ENCODE measurements around the gene SLCO4A1. TPM values are rescaled to one million over a fixed set of nuclear protein-coding genes. Genes with fewer than 3 reads are reported as not detected.

Gene SLCO4A1
- total and polyA plus RNA-seq, 2 donors (not counting 1 experiment from before 2014, with no cell fraction given): 0.50 TPM; not detected in 1

DNA sequence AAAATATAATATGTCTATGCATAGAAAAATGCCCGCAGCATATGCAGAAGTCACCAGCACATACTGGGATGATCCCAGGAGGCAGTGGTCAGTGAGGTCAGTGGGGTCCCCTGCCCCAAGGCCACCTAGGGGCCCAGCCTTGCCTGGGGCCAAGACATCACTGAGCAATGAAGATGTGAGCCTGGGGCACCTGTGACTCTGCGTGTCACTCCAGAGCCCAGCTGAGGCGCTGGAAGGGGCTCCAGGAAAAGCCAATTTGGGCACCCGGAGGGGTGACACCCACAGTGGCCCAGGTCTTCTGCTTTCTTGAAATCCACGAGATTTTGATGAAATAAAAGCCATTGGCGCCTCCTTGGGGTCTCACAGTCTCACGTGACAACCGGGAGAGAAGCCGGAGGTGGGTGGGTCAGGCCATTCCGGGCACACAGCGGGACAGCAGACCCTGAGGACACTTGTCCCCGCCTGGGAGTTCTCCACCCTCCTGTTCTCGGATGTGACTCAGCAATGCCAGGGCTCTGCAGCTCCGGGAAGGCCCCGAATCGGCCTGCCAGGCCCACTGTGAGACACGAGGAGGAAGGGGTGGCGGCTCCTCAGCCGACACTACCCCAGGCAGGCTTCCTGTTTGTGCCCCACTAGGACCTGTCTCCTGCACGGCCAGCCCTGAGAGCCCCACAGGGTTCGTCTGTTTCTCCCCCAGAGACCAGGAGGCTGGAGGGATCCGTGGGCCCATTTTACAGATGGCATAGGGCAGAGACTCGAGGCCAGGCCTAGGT lies 24.4 kb upstream of the SLCO4A1 start:
- Histone ChIP-seq H3K27me3 (ENCODE audit: control insufficient read depth, insufficient read depth, low read length) (peaks cover 4% of the 10 kb centered on the region), H3K4me3 (replicated peaks in 1 of 4; ENCODE audit: control extremely low read depth in 1 of 4, insufficient read depth in 1 of 4, low read depth in 3 of 4, low read length in 4 of 4) (no peak overlapping the region), H3K9ac (ENCODE audit: insufficient read depth, low read length) (no peak overlapping the region), H3K27ac (ENCODE audit: insufficient read depth, low read length) (no peak overlapping the region), H3K36me3 (ENCODE audit: control insufficient read depth, insufficient read depth, low read length) (no peaks in the 10 kb centered on the region), H3K79me2 (ENCODE audit: control insufficient read depth, insufficient read depth, low read length) (no peaks in the 10 kb centered on the region), H3K9me3 (ENCODE audit: control insufficient read depth, insufficient read depth, low read depth, low read length) (no peaks in the 10 kb centered on the region), H2AFZ (ENCODE audit: low read length) (no peak overlapping the region), H3K4me2 (ENCODE audit: extremely low read depth, insufficient read depth, low read length) (no peak overlapping the region), H3K4me1 (ENCODE audit: control insufficient read depth, extremely low read depth, insufficient read depth, low read length) (no peaks in the 10 kb centered on the region), H4K20me1 (ENCODE audit: control insufficient read depth, extremely low read depth, insufficient read depth, low read length) (no peaks in the 10 kb centered on the region)
- TF ChIP-seq EZH2 (IDR thresholded peaks at IDR 0.05; ENCODE audit: low read length, missing control alignments) (no peak), CTCF (conservative IDR thresholded peaks at IDR 0.05 in 1 of 2, IDR thresholded peaks at IDR 0.05 in 1 of 2; ENCODE audit: low read depth in 1 of 2, low read length in 2 of 2) (no peak)
- peak in 1 of 2 donors; percentile 11 for DNase-seq (ENCODE audit: low read depth in 2 of 2)

DNA sequence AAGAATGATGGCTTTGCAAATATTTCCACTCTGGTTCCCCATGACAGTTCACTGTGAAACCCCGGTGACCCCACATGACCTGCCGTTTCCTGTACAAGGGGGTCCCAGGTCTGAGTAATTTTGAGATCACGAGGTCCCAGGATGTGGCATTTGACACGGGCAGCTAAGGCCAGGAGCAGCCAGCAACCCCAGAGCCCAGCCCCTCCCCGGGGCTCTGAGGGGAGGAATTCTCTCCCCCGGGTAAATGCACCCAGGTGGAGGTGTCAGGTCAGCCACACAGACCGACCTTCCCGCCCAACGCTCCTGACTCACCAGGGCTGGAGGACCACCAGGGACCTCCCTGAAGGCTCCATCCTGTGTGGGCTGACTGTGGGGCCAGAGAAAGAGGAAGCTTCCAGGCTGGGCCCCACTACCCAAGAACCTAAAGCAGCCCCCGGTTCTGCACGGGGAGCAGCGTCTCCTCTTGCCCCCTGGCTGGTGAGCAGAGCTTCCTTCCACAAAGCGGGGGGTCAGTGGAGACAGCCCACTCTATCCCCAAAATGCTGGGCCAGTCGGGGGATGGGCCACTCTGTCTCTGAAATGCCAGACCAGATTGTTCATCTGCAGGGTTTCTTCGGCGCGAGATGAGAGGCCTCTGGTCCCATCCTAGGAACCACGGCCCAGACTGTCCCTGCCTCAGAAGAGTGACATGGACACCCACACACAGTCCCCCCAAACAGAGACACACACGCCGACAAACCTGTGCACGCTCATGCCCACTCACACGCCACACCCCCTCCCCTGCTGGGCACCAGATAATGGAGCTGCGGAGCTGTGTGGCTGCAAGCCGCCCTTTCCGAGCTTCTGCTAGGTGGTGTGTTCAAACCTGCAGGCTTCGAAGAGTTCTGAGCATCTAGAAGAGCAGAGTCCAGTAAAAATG lies 23.4 kb upstream of the SLCO4A1 start:
- Histone ChIP-seq H3K9me3 (ENCODE audit: control insufficient read depth, insufficient read depth, low read depth, low read length) (no peaks in the 10 kb centered on the region), H2AFZ (ENCODE audit: low read length) (no peak overlapping the region), H3K36me3 (ENCODE audit: control insufficient read depth, insufficient read depth, low read length) (no peaks in the 10 kb centered on the region), H3K79me2 (ENCODE audit: control insufficient read depth, insufficient read depth, low read length) (no peaks in the 10 kb centered on the region), H3K27ac (ENCODE audit: insufficient read depth, low read length) (no peak overlapping the region), H3K4me2 (ENCODE audit: extremely low read depth, insufficient read depth, low read length) (no peak overlapping the region), H3K4me3 (replicated peaks in 1 of 4; ENCODE audit: control extremely low read depth in 1 of 4, insufficient read depth in 1 of 4, low read depth in 3 of 4, low read length in 4 of 4) (no peak overlapping the region), H3K4me1 (ENCODE audit: control insufficient read depth, extremely low read depth, insufficient read depth, low read length) (peaks cover 3% of the 10 kb centered on the region), H3K27me3 (ENCODE audit: control insufficient read depth, insufficient read depth, low read length) (peaks cover 4% of the 10 kb centered on the region), H3K9ac (ENCODE audit: insufficient read depth, low read length) (no peak overlapping the region), H4K20me1 (ENCODE audit: control insufficient read depth, extremely low read depth, insufficient read depth, low read length) (no peaks in the 10 kb centered on the region)
- DNase-seq (ENCODE audit: low read depth in 2 of 2): no peak
- TF ChIP-seq EZH2 (IDR thresholded peaks at IDR 0.05; ENCODE audit: low read length, missing control alignments): no peak

DNA sequence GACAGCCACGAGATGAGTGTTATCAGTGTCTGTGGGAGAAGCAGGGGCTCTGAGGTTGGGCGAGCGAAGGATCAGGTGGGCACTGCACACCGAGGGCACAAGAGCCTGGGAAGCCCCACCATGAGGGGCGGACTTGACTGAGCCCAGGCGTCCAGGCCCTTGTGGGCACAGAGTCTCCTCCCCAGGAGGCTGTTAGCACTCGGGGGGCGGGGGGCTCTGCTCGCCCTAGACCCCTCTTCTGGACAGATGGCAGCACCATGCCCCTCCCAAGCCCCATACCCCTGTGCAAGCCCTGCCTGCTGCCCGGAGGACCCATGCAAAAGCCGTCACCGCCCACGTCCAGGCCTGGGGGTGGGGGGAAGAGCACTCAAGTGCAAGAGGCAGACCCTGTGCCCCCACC lies 21.7 kb upstream of the SLCO4A1 start:
- TF ChIP-seq CTCF (conservative IDR thresholded peaks at IDR 0.05 in 1 of 2, IDR thresholded peaks at IDR 0.05 in 1 of 2; ENCODE audit: low read depth in 1 of 2, low read length in 2 of 2) (no peak), EZH2 (IDR thresholded peaks at IDR 0.05; ENCODE audit: low read length, missing control alignments) (no peak)
- Histone ChIP-seq H3K4me1 (ENCODE audit: control insufficient read depth, extremely low read depth, insufficient read depth, low read length) (peaks cover 3% of the 10 kb centered on the region), H3K4me2 (ENCODE audit: extremely low read depth, insufficient read depth, low read length) (no peak overlapping the region)

More for the DNA sequence above, 21.7 kb upstream of the SLCO4A1 start:
- Histone ChIP-seq H2AFZ (ENCODE audit: low read length) (no peak overlapping the region), H3K9me3 (ENCODE audit: control insufficient read depth, insufficient read depth, low read depth, low read length) (no peaks in the 10 kb centered on the region), H3K27me3 (ENCODE audit: control insufficient read depth, insufficient read depth, low read length) (no peaks in the 10 kb centered on the region), H3K79me2 (ENCODE audit: control insufficient read depth, insufficient read depth, low read length) (no peaks in the 10 kb centered on the region), H3K27ac (ENCODE audit: insufficient read depth, low read length) (no peak overlapping the region), H3K36me3 (ENCODE audit: control insufficient read depth, insufficient read depth, low read length) (no peaks in the 10 kb centered on the region), H3K4me3 (replicated peaks in 1 of 4; ENCODE audit: control extremely low read depth in 1 of 4, insufficient read depth in 1 of 4, low read depth in 3 of 4, low read length in 4 of 4) (no peak overlapping the region), H3K9ac (ENCODE audit: insufficient read depth, low read length) (no peak overlapping the region), H4K20me1 (ENCODE audit: control insufficient read depth, extremely low read depth, insufficient read depth, low read length) (no peaks in the 10 kb centered on the region)
- DNase-seq (ENCODE audit: low read depth in 2 of 2): no peak

All from fibroblast of lung (primary cell).